Smooth muscle cell (in vitro differentiated cells): ENCODE data around the gene MAGIX. TPM values are rescaled to one million over a fixed set of nuclear protein-coding genes. Genes with fewer than 3 reads are reported as not detected.

ENCODE experiments used
- DNase-seq: peaks from one replicate; lab custom pipeline; 2025; ENCODE audit not compliant: unreplicated experiment; lab: John Stamatoyannopoulos, UW
- H2AFZ ChIP-seq: fragments of 200-600 bp; sonication (generic); 2 replicates; pipeline ENCODE4 v1.6.0; 2016; ENCODE audit warnings: antibody characterized with exemption, low read depth, mild to moderate bottlenecking
- H3F3A ChIP-seq: fragments of 200-600 bp; sonication (generic); 2 replicates; pipeline ENCODE4 v1.6.0; 2017; ENCODE audit warnings: antibody characterized with exemption, low read depth
- H3K27ac ChIP-seq: fragments of 200-600 bp; sonication (generic); 2 replicates; pipeline ENCODE4 v1.5.1; 2016; ENCODE audit warnings: low read depth, mild to moderate bottlenecking
- H3K27me3 ChIP-seq: fragments of 200-600 bp; sonication (generic); 2 replicates; pipeline ENCODE4 v1.6.1; 2016; ENCODE audit warnings: low read depth, mild to moderate bottlenecking
- H3K36me3 ChIP-seq: fragments of 200-600 bp; sonication (generic); 2 replicates; pipeline ENCODE4 v1.5.1; 2016; ENCODE audit warnings: low read depth
- H3K4me1 ChIP-seq: fragments of 200-600 bp; sonication (generic); 2 replicates; pipeline ENCODE4 v1.5.1; 2016; ENCODE audit warnings: low read depth
- H3K4me2 ChIP-seq: fragments of 200-600 bp; sonication (generic); 2 replicates; pipeline ENCODE4 v1.6.0; 2016; ENCODE audit warnings: mild to moderate bottlenecking
- H3K4me3 ChIP-seq: fragments of 200-600 bp; sonication (generic); 2 replicates; pipeline ENCODE4 v1.5.1; 2016; ENCODE audit warnings: mild to moderate bottlenecking
- H3K79me2 ChIP-seq: fragments of 200-600 bp; sonication (generic); 2 replicates; pipeline ENCODE4 v1.6.0; 2016; ENCODE audit warnings: low read depth, mild to moderate bottlenecking
- H3K9ac ChIP-seq: fragments of 200-600 bp; sonication (generic); 2 replicates; pipeline ENCODE4 v1.6.0; 2016; ENCODE audit warnings: low read depth
- H3K9me3 ChIP-seq: fragments of 200-600 bp; sonication (generic); replicated peaks from 2 replicates; pipeline ENCODE4 v1.5.1; 2016; ENCODE audit warnings: low read depth
- H4K20me1 ChIP-seq: fragments of 200-600 bp; sonication (generic); 2 replicates; pipeline ENCODE4 v1.6.0; 2016; ENCODE audit warnings: low read depth
- CTCF ChIP-seq: fragments of 200-600 bp; sonication (generic); IDR thresholded peaks from 2 replicates; pipeline ENCODE4 v1.5.1; 2017; ENCODE audit warnings: borderline replicate concordance, mild to moderate bottlenecking, antibody characterized with exemption; ENCODE audit not compliant: insufficient read depth, poor library complexity, severe bottlenecking
- WGBS: methylation state at CpG from one replicate; pipeline ENCODE4 v1.1.7; 2016; ENCODE audit warnings: low lambda C conversion rate; 5-methylcytosine and 5-hydroxymethylcytosine counted together
- polyA plus RNA-seq: library from polyadenylated mRNA; unstranded; fragments of >200 nt; fragmentation: Nextera tagmentation; extraction: Ambion mirVana; gene quantifications from 2 replicates; pipeline ENCODE4 v1.2.1, GENCODE V29; 2016
- total RNA-seq: library from RNA; depleted of rRNA; stranded (reverse); fragments of >200 nt; gene quantifications from 2 replicates; pipeline ENCODE4 v1.2.3, GENCODE V29; 2014

The MAGIX gene
- total and polyA plus RNA-seq, 2 experiments from 2014 or later = 0.45 to 3.8 TPM

GRCh38 chrX:49166914-49167739 lies 4.6 kb downstream of the MAGIX start:
- Histone ChIP-seq H3K27me3 (no peaks in the 10 kb centered on the region), H3K4me1 (peaks cover 5% of the 10 kb centered on the region), H3K9me3 (no peaks in the 10 kb centered on the region), H2AFZ (no peak overlapping the region), H4K20me1 (no peaks in the 10 kb centered on the region), H3K9ac (peak overlapping the region; percentile 10), H3K36me3 (no peaks in the 10 kb centered on the region), H3F3A (peaks cover 4% of the 10 kb centered on the region), H3K4me3 (peak overlapping the region; percentile 29), H3K79me2 (no peaks in the 10 kb centered on the region), H3K4me2 (peak overlapping the region; percentile 79), H3K27ac (peak overlapping the region; percentile 84)
- TF ChIP-seq CTCF = no peak
- DNase-seq = peak; percentile 18
- 51% methylated on average over 35 of the region's 35 CpGs for WGBS

- TF ChIP-seq CTCF = no peak
- 82% methylated on average over 3 of the region's 3 CpGs for WGBS
- no peak for DNase-seq
- Histone ChIP-seq H3K9me3 (no peaks in the 10 kb centered on the region), H2AFZ (no peak overlapping the region), H3K4me1 (peaks cover 5% of the 10 kb centered on the region), H3F3A (peaks cover 4% of the 10 kb centered on the region), H3K4me3 (peak overlapping the region; percentile 29), H3K27ac (peak overlapping the region; percentile 84), H4K20me1 (peaks cover 1% of the 10 kb centered on the region), H3K36me3 (no peaks in the 10 kb centered on the region), H3K4me2 (peak overlapping the region; percentile 79), H3K27me3 (no peaks in the 10 kb centered on the region), H3K9ac (peak overlapping the region; percentile 10), H3K79me2 (peaks cover 2% of the 10 kb centered on the region)
Observed at GRCh38 chrX:49167740-49168108, 5.2 kb downstream of the MAGIX start.

- Histone ChIP-seq H3K9ac (peak within 1 kb of the TSS; percentile 57), H3K36me3 (no peaks in the 10 kb centered on the region), H3K27ac (peak within 1 kb of the TSS; percentile 67), H2AFZ (no peak within 1 kb of the TSS), H3K4me3 (peak within 1 kb of the TSS; percentile 61), H4K20me1 (peaks cover 10% of the 10 kb centered on the region), H3K4me1 (peaks cover 4% of the 10 kb centered on the region), H3K4me2 (peak within 1 kb of the TSS; percentile 86), H3K79me2 (peaks cover 13% of the 10 kb centered on the region), H3K9me3 (no peaks in the 10 kb centered on the region), H3K27me3 (no peaks in the 10 kb centered on the region), H3F3A (peaks cover 4% of the 10 kb centered on the region)
- DNase-seq = peak; percentile 12
- no peak for TF ChIP-seq CTCF
- WGBS = 46% methylated on average over 40 of the region's 46 CpGs
Observed at GRCh38 chrX:49171752-49172279, 9.3 kb downstream of the MAGIX start, which contains the start of gene PLP2. Gene PLP2 (plus strand): TSS chrX:49171898. CDS start chrX:49172001, 103 bp downstream.
